Activated T-cell treated with anti-CD3 and anti-CD28 coated beads, Interleukin-2, amount 50 U/mL, for 48 hours (primary cell): ENCODE data around the gene TLE1.
"Not testable (repeated sequence)": the region's sequence is repeated elsewhere in the genome, so short reads cannot be mapped to it uniquely, and the experiment has no call there.

Source experiments
- DNase-seq, 2 experiments: peaks; one replicate each; pipeline ENCODE4 v3.0.0-alpha.2; 2020

The TLE1 gene

DNA sequence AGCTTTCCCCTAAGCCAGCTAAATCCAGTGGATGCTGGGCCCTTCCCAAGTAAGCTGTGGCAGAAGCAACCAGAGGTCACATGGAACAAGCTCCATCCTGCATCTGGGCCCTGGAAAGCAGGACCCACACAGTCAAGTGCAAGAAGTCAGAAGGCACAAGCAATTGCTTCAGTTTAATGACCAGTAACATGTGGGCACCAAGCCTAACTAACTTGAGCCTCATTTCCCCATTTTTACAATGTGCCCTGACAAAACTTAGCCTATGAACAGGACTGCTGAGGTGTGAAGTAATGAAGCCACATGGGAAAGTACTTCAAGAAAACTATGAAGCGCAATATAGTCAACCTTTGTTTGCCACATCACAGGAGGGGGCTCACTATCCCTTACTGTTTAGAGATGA, 90.5 kb downstream of the TLE1 start:
- no peak for DNase-seq

DNA sequence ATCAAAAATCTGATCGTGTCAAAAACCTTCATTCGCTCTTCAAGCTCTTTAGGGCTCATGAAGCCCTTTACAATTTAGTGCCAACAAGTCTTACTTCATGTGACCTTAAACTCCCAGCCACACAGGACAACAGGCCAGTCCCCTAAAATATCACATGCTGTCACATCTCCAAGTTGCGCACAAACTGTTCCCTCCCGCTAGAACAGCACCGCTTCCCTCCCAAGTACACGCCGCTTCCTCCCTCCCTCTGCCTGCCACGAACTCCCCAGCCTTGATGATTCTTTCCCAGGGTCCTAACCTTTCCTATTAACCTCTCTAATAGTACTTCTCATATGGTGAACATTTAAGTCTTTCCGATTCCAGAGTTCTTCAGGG, 91.2 kb downstream of the TLE1 start:
- no peak for DNase-seq

DNA sequence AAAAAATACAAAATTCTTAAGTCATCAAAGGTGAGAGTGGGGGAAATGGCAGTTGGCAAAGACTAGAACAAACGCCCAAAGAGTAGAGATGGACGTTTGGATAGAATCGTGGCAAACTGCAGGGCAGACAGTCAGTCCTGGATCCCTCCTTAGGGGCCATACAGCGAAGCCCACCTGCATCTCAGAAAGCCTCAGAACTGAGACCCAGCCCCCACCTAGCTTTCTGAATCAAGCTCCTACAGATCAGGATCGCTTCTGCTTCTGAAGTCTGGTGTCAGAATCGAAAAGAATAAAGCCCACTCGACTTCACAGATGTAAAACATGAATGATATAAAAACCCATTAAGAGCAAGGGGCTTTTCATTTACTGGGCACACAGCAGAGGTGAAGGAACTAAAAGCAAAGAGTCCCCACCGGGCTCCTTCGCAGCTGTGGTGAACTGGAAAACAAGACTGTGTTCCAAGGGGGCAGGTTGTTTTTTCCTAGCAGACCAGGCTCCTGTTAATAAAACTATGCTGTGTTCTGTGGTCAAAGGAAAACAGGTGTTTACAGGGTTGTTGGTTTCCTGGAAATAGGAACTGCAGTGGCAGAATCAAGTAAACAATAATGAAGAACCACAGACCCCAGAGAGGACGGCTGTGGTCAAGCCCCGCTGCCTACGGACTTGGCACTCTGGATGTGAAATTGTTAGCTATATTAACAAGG, 91.8 kb downstream of the TLE1 start:
- no peak for DNase-seq

DNA sequence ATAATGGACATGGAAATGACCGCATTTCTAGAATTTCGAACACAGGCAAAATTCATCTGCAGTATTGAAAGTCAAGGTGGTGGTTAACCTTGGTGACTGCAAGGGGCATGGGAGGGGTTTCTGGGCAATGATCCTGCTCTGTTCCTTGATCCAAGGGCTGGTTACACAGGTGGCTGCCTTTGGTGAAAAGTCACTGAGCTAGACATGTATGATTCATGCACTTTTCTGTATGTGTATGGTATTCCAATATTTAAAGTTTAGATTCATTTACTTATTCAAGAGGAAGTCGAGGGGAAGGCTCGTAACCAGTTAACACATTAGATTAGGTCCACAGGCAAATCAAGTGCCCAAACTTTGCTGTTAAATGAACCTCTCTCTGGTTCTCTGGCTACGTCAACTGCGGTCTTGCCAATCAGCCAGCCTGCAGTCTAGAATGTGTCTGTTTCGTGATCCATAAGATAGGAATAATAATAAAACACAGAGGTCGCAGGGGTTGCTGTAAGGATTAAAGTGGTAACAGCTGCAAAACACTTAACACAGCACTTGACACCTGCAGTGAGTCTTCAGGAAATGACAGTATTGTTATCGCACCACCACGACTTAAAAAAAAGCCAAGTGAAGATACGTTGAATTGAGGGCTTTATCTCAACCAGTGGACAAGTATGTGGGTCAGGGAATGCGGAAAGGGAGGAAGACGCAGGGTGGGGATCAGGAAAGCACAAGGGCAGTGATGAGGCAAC, 92.5 kb downstream of the TLE1 start:
- DNase-seq = no peak

DNA sequence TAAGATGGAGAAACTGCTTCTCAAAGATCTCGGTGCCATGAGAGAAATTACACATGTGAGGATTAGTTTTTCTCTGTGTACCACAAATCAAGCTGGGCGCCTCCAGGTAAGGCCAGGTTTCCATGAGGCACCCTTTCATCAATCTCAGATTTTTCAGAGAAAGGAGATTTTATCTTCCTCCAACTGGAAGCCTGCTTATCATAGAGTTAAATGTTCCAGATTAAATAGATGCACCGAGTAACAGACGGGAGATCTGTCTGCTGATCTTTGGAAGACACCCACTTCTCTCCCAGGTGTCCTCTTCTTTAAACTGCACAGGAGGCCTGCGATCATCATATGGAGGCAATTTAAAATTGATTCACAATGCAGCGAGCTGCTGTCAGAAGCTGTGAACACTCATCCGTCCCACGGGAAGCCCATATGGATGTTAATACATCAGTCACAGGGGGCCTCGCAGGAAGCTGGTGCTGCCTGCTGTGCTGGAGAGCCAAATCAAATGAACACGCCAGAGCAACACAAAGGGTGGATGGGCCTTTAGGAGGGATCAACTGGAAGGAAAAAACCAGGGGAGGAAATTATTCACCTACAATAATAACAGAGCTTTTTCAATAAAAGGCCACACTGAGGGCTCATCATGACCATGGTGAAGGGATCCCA, 93.3 kb downstream of the TLE1 start:
- DNase-seq = no peak

DNA sequence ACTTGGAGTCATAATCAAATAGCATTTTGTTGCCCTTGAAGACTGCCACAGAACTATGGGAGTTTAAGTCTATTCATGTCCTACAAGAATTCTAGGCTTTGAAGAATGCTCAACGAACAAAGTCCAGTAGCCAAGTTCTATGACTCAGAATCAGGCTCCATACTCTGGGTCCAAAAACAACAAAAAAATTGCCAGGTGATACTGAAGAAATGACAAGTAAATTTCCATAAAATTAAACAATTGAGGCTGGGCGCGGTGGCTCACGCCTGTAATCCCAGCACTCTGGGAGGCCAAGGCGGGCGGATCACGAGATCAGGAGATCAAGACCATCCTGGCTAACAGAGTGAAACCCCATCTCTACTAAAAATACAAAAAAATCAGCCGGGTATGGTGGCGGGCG, 94.1 kb downstream of the TLE1 start:
- DNase-seq = not testable (repeated sequence)

DNA sequence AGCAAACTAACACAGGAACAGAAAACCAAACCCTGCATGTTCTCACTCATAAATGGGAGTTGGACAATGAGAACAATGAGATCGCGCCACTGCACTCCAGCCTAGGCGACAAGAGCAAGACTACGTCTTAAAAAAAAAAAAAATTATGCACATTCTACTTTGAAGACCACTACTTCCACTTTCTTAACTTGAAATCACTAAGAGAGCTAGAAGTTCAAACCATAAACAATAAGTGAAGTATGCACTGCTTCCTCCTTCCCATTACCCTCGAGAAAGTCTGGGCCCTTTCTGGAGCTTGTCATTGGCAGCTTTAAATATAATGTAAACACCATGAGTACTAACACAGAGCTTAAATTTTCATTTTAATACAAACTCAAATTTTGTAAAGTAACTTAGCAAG, 94.9 kb downstream of the TLE1 start:
- DNase-seq = no peak

DNA sequence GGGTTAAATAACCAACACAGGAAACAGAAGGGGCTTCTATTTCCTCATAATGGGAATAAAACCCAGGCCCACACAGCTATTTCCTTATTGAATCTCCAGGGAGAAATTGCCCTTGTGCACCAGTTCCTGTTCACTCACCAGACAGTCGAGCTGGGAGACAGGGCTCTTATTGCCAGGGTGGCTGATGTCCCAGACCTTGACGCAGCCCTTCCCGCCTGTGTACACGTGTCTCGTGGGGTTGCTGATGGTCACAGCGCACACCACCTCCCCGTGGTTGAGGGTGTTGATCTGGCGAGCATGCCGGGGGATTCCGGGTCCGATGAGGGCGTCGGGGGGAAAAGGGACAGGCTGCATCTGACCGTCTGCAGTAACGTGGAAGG, 96.5 kb downstream of the TLE1 start:
- DNase-seq = no peak

DNA sequence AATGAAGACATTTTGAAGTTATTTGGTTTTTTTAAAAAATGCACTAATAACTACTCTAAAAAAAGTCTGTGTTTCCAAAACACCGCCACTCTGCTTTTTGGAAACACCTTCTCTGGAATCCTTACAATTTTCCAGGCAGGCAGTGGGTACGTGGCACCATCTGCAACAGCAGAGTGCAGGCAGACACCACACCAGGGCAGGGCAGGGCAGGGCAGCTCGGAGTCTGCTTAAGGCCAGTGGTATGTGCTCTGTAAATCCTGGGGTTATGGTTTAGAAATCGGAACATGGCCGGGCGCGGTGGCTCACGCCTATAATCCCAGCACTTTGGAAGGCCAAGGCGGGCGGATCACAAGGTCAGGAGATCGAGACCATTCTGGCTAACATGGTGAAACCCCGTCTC, 97.6 kb downstream of the TLE1 start:
- DNase-seq = no peak

DNA sequence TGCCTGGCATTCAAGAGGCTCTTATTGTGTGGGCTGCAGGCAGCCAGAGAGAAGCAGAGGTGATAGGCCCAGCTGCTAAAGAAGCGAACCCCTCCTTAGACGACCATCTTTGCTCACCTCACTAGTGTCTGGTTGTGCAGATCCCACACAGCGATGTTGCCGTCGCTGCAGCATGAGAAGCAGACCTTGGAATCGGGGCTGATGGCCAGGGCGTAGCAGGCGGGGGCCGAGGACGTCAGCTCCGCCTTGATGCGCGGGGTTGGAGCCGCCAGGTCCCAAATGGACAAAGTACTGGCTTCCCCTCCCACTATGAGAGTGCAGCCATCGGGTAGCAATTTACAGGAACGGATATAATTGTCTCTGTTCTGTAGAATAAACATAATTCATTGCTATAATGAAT, 98.7 kb downstream of the TLE1 start:
- DNase-seq = no peak

DNA sequence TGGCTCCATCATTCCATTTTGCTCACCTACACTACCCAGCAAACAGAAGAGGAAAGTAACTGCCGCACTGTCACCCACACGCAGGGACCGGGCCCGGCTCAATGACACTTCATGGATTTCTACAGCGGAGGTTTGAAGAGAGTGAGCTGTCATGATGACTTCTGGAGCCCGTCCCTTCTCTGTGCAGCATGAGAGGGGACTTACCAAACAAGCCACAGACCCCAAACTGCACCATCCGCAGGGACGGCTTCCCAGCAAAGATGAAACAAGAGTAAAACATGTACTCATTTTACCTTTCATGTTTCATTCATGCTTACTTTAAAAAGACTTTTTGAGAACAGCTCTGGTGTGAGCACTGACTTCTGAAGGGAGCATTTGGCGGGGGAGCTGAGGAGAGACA, 99.5 kb downstream of the TLE1 start:
- no peak for DNase-seq

DNA sequence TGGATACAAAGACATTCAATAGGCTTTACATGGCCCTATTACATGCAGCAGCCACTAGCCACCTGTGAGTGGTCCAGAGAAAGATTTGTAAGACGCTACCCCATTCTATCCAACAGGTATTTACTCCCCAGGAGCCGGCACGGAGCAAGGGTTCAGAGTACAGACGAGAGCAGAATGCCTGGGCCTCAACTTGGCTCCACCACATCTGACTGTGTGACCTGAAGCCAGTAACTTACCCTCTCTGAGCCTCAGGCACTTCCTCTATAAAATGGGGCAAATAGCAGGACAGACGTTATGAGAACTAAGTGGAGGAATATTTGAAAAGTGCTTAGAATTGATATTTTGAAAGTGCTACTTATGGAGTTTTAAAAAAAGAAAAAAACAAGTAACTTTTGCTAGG, 100.0 kb downstream of the TLE1 start:
- DNase-seq = no peak

DNA sequence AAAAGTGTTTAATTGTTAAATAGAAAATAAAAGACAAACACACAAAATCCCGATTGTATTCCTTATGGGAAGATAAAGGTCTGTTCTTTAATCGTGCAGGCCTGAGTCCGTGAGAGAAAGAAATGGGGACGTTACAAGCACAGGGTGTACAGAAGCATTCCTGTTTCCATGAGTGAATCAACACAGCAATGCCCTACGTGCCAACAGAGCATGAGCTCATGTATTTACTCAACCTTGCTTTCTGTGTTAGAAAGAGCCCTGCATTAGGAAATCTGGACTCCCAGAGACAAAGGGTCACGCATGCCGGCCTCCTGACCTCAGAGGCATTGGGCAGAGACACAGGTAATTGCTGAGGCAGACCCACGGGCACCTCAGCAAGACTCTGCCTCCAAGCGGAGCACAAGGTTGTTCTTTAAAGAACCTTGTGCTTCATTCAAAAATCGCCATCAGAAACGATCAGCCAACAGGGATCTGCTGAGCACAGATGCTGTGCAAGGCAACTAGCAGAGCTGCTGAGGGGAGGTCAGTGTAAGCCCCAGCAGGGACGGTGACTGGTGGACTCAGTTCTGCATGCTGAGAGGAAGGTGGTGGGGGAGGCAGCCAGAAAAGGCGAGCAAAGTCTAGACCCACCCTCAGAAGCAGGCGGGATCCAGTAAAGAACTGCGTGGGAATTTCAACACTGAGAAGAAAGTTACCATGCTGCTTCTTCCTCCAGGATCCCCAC, 101.0 kb downstream of the TLE1 start:
- no peak for DNase-seq

DNA sequence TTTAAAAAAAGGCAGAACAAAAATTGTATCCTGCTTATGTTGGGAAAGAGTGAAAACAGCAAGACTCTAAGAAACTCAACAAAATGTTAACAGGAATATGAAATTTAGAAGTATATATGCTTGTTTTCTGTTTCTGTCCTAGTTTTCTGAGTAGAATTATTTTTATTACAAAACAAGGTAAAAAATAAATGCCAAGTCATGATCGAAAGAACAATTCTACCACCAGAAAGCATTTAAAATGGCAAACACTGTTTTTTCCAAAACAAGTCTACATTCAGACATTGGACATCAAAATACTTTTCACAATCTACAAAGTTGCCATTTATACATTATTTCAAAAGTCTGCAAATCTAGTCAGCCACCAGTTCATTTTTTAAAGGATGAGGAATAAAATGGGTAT, 102.6 kb downstream of the TLE1 start:
- no peak for DNase-seq

DNA sequence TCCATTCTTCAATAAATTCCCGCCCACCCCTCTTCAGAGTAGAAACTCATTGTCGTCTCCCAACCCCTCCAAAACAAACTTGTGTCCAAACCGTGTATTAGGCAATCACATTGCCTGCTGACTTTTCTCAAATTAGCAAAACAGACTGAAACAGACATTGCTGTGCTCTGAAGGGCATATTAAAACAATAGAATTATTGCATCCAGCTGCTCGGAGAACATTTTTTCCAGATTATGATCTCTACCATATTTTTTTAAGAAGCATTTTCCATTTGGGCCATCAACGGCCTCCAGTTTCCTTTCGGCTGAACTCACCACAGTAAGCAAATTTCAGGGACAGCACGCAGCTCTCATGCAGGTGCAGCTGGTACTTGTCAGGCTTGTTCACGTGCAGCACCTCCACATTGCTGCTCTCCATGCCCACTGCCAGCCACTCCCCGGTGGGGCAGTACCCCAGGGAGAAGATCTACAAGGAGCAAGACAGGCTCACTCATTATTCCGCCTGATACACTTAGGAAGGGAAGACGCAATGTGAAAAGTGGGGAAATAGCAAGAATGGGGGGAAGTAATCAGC, 104.1 kb downstream of the TLE1 start:
- DNase-seq = no peak

DNA sequence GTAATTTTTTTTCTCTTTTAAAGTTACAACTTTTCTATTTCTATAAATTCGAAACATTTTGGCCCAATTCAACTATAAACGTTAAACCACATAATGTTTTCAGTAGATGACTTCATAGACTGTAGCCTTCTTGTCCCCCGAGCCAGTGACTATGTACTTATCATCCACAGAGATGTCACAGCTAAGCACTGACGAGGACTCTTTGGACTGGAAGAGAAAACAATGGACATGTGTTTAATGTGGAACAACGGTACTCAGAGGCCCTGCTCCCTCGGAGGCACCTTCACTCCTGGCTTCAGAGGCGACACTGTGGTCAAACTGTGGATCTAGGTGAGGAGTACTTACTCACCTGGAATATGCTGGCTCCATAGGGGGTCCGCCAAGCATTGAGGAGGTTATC, 105.2 kb downstream of the TLE1 start:
- no peak for DNase-seq

DNA sequence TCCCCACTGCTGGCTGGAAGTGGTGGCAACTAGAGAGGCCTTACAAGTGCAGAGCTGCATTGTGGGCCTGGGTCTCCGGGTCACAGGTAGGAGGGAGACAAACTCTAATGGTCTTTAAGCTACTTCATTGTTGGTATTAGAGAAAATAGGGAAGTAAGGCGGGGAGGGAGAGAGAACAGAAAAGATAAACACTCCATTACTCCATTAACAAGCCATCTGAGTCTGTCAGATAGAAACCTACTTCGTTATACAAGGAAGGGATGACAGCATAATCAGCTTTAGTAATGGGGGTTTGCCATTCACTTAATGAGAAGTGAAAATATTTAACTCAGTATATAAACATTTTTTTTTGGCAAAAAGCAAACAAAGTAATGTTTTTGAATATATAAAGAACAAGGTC, 107.4 kb downstream of the TLE1 start:
- DNase-seq = no peak

DNA sequence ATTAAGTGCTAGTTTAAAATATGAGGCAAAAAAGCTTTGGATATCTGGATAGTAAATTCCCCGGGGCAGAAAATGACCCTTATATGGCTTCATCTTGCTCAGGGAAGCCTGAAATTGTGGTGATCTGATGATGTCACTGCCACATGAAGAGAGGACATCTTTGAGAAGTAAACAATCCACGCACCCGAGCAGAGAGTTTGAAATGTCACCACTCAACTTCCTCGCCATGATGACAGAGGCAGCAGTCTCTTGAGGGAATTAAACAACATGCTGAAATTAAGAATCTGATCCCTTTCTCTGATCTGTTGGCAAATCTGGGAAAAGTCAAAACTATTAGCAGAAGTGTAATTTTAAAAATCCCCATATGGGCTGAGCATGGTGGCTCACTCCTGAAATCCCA, 110.0 kb downstream of the TLE1 start:
- DNase-seq = no peak

DNA sequence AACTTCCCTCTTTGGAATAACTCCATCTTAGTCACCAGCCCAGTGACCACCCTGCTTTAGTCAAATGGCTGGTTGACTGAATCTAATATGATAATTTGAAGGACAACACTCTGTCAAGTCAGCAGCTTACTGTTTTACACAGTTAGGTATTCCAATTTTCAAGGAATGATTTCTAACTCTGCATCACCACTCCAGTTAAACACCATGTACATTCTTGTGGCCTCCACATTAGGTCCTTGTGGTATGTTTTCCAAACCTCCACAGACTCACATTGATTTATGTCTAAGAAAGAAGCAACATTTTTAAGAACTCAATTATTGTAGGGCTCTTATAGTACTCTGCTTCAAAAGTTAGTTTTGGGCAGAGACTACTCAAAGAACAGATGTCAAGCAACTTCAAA, 110.7 kb downstream of the TLE1 start:
- DNase-seq = no peak

DNA sequence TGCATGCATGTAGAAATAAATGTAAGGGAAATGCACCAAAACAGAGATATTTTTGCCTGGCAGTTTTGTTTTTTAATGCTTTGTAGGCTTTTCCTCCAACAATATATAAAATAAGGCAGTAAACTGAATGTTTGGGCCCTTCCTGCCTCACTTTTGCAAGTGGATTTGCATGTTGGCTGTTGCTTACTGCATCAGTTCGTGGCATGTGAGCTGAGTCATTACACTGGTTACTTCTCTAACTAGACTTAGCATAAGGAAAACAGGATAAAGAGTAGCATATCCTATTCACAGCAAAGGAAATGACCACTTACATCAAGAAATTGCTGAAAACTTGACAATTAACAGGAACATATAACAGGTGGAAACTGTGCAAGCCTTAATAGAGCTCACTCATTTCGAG, 113.4 kb downstream of the TLE1 start:
- no peak for DNase-seq

DNA sequence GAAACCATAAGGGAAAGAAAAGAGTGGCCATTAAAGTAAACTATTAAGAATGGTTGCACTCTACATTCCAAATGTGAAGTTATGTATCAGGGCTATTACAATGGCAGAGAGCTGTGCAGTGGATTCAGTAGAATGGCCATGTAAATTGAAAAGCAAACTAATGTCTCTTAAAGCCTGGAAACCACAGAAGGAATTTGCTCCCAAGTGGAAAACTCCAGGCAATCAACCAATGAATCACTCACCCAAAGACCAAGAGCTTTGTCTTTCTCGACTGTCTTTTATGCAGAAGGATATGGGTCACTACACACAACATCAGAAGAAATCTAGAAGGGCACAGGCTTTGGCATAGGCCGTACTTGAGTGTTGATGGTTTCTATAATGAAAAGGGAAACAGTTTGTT, 114.9 kb downstream of the TLE1 start:
- no peak for DNase-seq

DNA sequence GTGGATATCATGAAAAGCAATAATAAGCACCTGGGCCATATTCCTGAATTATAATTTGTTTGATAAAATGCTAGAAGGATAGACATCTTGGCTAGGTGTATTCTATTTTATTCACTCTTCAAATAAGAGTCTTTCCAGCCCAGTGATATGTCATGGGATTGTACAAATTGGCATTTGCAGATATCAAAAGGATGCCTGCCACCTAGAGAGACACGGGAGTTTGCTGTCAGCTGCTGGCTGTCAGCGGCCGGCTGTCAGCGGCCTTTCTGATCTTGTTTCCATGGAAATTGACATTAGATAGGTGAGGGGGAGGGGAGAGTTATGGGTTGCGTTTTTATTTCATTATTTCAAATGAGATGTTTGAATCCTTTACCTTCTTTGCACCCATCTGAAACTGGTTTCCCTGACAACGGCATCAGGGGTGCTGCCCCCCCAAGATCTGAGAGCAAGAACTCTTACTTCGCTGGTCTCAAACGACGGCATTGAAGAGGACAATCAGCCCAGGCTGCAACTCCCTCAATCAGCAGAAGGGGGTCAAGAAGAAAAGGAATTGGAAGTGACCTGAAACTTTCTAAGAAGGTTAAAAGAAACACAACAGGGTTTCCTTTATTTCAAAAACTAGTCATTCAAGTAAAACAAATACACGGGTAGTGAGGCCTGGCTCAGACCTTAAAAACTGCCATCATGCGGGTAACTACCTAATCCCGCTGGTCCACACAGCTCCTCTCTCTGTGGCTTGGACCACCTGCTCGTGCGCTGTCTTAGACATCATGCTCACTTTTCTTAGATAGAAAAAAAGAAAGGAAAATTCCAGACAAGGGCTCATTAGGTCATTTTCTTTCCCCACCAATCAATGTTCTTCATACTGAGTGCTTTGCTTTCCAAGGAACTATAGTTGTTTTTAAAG, 115.7 kb downstream of the TLE1 start:
- no peak for DNase-seq
